Omental fat pad (tissue), 4 donors: ENCODE data around the gene OSBP2. TPM values are rescaled to one million over a fixed set of nuclear protein-coding genes. Genes with fewer than 3 reads are reported as not detected.

ENCODE experiments used
- ATAC-seq: fragments of 150-250 bp; one replicate; pipeline ENCODE4 v1.9.1; 2016; ENCODE audit warnings: mild to moderate bottlenecking, moderate library complexity; ENCODE audit not compliant: low FRiP score
- DNase-seq: peaks from one replicate; pipeline ENCODE4 v3.0.0-alpha.2; 2019; ENCODE audit warnings: low spot score
- total RNA-seq, 4 donors: library from RNA; depleted of rRNA; stranded (reverse); fragments of >200 nt; gene quantifications; one replicate each; pipeline ENCODE4 v1.1.0, GENCODE V29; 2016
- TF ChIP-seq, protein P1 (sequence below), 3 donors: fragments of 450-650 bp; IDR thresholded peaks; one replicate each; pipeline ENCODE4 v1.5.1; 2016 to 2017; ENCODE audit warnings: antibody characterized with exemption in 3 of 3, mild to moderate bottlenecking in 3 of 3, moderate library complexity in 2 of 3

Gene OSBP2
- total RNA-seq, 4 donors from 2014 or later: 1.3 to 7.4 (median 4.4) TPM

DNA sequence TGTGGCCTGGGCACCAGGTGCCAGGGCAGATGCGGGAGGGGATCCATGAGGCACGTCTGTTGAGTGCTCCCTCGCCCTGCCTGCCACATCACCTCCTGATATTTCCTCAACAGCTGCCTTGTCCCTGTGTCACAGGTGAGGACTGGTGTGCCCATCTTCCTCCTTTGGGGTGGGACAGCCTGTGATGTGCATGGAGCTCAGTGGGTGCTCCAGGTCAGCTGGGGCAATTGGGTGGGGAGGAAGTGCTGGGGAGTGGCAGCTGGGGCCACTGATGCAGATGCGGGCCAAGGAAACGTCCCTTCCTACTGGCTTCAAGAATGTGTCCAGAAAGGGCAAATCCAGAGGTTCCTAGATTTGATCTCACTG, 190.3 kb downstream of the OSBP2 start:
- DNase-seq: no peak
- no peak for ATAC-seq
- TF ChIP-seq, protein P1, sequence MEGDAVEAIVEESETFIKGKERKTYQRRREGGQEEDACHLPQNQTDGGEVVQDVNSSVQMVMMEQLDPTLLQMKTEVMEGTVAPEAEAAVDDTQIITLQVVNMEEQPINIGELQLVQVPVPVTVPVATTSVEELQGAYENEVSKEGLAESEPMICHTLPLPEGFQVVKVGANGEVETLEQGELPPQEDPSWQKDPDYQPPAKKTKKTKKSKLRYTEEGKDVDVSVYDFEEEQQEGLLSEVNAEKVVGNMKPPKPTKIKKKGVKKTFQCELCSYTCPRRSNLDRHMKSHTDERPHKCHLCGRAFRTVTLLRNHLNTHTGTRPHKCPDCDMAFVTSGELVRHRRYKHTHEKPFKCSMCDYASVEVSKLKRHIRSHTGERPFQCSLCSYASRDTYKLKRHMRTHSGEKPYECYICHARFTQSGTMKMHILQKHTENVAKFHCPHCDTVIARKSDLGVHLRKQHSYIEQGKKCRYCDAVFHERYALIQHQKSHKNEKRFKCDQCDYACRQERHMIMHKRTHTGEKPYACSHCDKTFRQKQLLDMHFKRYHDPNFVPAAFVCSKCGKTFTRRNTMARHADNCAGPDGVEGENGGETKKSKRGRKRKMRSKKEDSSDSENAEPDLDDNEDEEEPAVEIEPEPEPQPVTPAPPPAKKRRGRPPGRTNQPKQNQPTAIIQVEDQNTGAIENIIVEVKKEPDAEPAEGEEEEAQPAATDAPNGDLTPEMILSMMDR (IDR thresholded peaks at IDR 0.05): no peak

GRCh38 chr22:30885591-30885990, 190.9 kb downstream of the OSBP2 start:
- TF ChIP-seq, protein P1 (IDR thresholded peaks at IDR 0.05): no peak
- no peak for ATAC-seq
- no peak for DNase-seq

DNA sequence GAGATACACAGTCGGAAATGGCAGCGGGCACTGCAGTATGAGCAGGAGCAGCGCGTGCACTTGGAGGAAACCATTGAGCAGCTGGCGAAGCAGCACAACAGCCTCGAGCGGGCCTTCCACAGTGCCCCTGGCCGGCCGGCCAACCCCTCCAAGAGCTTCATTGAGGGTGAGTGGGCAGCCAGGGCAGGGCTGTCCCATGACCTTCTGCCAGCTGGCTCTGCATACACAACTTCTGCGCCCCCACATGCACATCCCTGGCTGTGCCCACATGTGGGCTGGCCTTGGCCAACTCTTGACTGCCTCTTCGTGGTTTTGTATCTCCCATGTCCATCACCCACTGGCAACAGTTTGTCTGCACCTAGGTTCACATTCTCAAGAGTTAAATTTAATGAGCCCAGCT, 192.8 kb downstream of the OSBP2 start:
- ATAC-seq: no peak
- DNase-seq: no peak
- TF ChIP-seq, protein P1 (IDR thresholded peaks at IDR 0.05): no peak

DNA sequence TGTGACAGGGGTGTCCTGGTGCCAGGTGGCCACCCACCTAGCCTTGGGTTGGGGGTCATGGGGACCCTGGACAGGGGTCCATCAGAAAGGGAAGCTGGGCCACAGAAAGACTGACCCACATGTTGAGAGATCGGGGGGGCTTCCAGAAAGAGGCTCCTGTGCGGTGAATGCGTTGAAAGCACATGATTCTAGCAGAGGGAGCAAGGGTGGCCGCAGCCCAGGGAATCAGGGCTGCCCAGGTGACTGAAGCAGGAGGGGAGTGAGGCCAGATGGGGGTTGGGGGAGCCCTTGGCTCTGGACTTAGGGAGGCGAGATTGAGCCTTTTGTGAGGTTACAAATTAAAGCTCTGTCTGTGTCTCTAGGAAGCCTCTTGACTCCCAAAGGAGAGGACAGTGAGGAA, 193.2 kb downstream of the OSBP2 start:
- ATAC-seq (no peak), DNase-seq (no peak)
- TF ChIP-seq, protein P1 (IDR thresholded peaks at IDR 0.05): no peak

- no peak for DNase-seq
- TF ChIP-seq, protein P1 (IDR thresholded peaks at IDR 0.05): no peak
- ATAC-seq: no peak
Observed at GRCh38 chr22:30889268-30889995, 194.8 kb downstream of the OSBP2 start.

GRCh38 chr22:30889996-30890480, 195.4 kb downstream of the OSBP2 start:
- ATAC-seq (no peak), DNase-seq (no peak)
- TF ChIP-seq, protein P1 (IDR thresholded peaks at IDR 0.05): no peak
